Fibroblast of skin of abdomen (primary cell): ENCODE results near the gene ANAPC16.

Experiments
- DNase-seq: peaks from one replicate; pipeline ENCODE4 v3.0.0-alpha.2; 2013

Gene ANAPC16

GRCh38 chr10:72283131-72283530 is 67.3 kb downstream of the ANAPC16 start:
- no peak for DNase-seq
